NCI-H1417 treated with DMSO at 0.1 percent for 48 hours (cell line): ENCODE data around the gene PRKCQ.
"Not testable (repeated sequence)": the region's sequence is repeated elsewhere in the genome, so short reads cannot be mapped to it uniquely, and the experiment has no call there.

Experiments
- DNase-seq: peaks from one replicate; lab custom pipeline; 2025; lab: John Stamatoyannopoulos, UW

The PRKCQ gene

GRCh38 chr10:6595499-6595898 is 15.4 kb upstream of the PRKCQ start:
- no peak for DNase-seq

DNA sequence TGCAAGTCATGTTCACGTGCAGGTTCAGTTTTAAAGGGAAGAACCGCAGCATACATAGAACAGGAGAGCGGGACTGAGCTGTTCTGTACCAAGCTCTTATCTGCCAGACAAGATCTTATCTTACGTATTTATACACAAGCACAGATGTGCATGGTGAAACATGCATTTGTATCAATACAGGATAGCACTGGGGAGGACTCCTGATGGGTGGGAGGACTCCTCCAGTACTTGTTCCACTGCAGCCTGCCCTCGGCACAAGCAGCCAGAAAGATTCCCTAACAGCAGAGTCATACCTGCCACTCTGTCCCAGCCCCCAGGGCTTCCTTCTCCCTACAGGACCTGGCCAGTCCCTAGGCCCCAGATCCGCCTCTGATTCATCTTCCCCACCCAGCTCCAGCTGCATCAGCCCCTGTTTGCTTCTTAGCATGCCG is 13.2 kb upstream of the PRKCQ start:
- no peak for DNase-seq

DNA sequence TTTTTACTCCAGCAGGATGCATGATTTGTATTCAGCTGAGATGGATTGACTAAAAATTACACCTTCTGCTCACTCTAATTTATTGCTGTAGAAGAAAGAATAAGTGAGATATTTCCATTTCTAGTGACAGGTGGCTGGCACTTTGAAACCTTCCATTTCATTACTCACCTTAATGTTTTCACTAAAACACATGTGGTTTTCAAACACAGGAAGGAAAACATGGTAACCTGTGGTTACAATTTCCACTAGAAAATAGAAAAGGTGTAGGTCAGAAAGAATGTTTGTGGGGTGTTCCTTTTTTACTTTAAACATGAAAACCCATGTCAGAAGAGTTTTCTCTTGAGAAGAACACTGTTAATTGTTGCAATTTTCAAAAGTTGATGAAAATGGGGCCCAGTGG is 12.0 kb upstream of the PRKCQ start:
- DNase-seq, result no peak

GRCh38 chr10:6591668-6592067 is 11.6 kb upstream of the PRKCQ start:
- no peak for DNase-seq

DNA sequence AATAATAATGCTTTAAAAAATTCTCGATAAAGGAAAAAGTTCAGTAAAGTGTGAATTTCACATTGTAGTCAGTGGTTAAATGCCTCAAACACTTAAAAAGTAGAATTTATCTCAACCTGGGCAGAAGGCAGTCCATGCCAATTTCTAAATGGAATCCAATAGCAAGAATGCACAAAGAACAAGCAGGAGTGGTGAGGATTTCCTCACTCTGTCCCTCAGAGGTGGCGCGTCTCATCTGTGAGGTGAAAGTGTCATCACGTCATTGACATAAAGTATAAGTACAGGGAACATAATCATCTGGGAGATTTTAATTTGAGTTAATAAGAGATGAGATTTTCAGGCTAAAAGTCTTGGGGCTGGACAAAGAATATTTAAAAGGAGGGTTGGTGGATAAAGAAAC is 10.0 kb upstream of the PRKCQ start:
- no peak for DNase-seq

- no peak for DNase-seq
Observed at GRCh38 chr10:6589287-6590094, 9.4 kb upstream of the PRKCQ start.

- no peak for DNase-seq
Observed at GRCh38 chr10:6588845-6589244, 8.8 kb upstream of the PRKCQ start.

GRCh38 chr10:6588082-6588481 is 8.0 kb upstream of the PRKCQ start:
- DNase-seq, result no peak

GRCh38 chr10:6586501-6586900 is 6.4 kb upstream of the PRKCQ start:
- DNase-seq, result no peak

GRCh38 chr10:6583447-6583846 is 3.4 kb upstream of the PRKCQ start:
- no peak for DNase-seq

DNA sequence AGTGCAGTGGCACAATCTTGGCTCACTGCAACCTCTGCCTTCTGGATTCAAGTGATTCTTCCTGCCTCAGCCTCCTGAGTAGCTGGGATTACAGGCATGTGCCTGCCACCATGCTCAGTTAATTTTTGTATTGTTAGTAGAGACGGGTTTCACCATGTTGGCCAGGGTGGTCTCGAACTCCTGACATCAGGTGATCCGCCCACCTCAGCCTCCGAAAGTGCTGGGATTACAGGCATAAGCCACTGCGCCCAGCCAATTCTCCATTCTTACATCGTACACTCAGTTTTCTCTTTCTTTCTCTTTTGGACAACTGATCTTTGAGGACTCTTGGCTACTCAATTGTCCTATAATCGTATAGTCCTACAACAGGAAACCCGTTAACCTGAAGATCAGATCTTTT is 2.8 kb upstream of the PRKCQ start:
- DNase-seq, result not testable (repeated sequence)

- no peak for DNase-seq
Observed at GRCh38 chr10:6582298-6582697, 2.2 kb upstream of the PRKCQ start.

DNA sequence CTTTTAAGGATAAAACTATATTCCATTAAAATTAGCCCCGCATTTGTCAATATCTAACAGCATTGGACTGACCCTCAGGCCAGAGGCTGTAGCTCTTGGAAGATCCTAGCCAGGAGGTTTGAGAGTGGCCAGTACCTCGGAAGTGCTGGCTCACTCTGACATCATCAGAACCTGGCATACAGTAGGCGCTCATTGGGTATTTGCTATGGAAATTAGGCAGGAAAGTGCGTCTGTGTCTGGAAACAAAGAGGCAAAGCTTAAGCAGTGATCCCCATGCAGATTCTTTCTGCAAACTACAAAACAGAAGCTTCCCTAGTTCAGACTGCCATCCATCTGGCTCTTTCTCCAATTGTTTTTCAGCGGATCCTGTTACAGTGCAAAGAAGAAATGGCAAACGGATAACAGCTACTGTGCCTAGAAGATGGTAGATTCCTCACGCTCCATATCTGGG is 1.7 kb upstream of the PRKCQ start:
- no peak for DNase-seq

DNA sequence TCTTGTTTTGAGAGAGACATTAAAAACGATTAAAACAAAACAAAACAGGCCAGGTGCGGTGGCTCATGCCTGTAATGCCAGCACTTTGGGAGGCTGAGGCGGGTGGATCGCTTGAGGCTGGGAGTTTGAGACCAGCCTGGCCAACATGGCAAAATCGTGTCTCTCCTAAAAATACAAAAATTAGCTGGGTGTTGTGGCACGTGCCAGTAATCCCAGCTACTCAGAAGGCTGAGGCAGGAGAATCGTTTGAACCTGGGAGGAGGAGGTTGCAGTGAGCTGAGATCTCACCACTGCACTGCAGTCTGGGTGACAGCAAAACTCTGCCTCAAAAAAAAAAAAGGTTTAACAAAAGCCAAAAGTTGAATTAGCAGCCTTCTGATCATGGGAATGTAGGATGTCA is 1.1 kb upstream of the PRKCQ start:
- DNase-seq, result not testable (repeated sequence)

- no peak for DNase-seq
Observed at GRCh38 chr10:6580279-6581029, 378 bp upstream of the PRKCQ start.

DNA sequence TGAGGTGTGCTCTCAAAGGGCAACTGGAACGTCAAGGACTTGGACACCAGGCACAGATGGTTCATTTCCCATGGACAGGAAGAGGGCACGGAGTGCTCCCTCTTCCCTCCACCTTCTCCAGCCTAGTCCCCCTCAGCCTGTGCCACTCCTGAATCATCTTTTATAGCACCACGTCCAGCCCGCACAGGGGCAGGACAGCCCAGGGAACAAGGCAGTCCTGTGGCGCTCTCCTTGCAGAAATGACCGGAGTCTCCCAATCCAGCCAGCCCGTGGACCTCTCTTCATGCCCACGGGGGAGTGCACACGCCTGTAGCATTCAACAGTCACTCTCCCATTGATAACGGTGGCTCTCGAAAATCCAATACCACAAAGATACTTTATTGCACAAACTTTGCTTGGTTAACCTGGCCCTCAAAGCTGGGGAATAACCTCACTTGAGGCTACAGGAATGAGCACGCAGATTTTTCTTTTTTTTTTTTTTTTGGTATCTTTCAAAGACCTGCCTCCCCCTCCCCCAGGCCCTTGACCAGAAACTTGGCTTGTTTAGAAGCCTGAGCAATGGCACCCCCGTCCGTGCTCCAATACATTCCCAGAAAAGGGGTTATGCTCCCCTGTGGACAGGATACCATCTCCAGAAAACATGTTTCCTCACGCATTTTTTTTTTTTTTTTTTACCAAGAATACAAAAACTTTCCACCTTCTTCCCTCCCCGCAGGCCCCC is 733 bp downstream of the PRKCQ start:
- no peak for DNase-seq

- no peak for DNase-seq
Observed at GRCh38 chr10:6578795-6579182, 1.3 kb downstream of the PRKCQ start.

- DNase-seq, result no peak
Observed at GRCh38 chr10:6578251-6578771, 1.8 kb downstream of the PRKCQ start.

DNA sequence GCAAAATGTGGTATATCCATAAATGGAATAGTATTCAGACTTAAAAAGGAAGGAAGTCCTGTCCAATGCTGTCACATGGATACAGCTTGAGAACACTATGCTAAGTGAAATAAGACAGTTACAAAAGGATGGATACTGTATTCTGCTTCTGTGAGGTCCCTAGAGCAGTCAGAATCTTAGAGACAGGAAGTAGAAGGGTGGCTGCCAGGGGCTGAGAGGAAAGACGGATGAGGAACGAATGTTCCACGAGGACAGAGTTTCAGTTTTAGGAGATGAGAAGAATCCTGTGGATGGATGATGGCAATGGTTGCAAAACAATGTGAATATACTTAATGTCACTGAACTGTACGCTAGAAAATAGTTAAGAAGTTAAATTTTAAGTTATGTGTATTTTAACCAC is 3.8 kb downstream of the PRKCQ start:
- DNase-seq, result no peak

- DNase-seq, result no peak
Observed at GRCh38 chr10:6574664-6575176, 5.4 kb downstream of the PRKCQ start.

GRCh38 chr10:6570893-6571292 is 9.2 kb downstream of the PRKCQ start:
- DNase-seq, result no peak

- no peak for DNase-seq
Observed at GRCh38 chr10:6569259-6569658, 10.8 kb downstream of the PRKCQ start.
